AG04450 (cell line): Measurements from ENCODE around the gene COASY. TPM values are rescaled to one million over a fixed set of nuclear protein-coding genes. Genes with fewer than 3 reads are reported as not detected.
"Not testable (repeated sequence)": the region's sequence is repeated elsewhere in the genome, so short reads cannot be mapped to it uniquely, and the experiment has no call there.

Experiments
- CTCF ChIA-PET: fragments of 300-600, 350-600 bp; formaldehyde crosslinking; extraction: SDS; loops from one replicate; lab custom pipeline; 2022; ENCODE audit warnings: antibody characterized with exemption, inconsistent platforms; lab: Charles Lee
- POLR2A ChIA-PET: fragments of 350-600 bp; formaldehyde crosslinking; extraction: SDS; loops from one replicate; lab custom pipeline; 2021; ENCODE audit warnings: antibody characterized with exemption, inconsistent platforms; lab: Yijun Ruan, JAX
- DNase-seq: peaks from one replicate; pipeline ENCODE4 v3.0.0-alpha.2; 2011; ENCODE audit warnings: low read depth, low spot score
- H3K27ac ChIP-seq: one replicate; pipeline ENCODE4 v1.5.1; 2012; ENCODE audit warnings: low read depth, low read length, control low read depth
- H3K27me3 ChIP-seq: one replicate; pipeline ENCODE4 v1.6.0; 2012; ENCODE audit warnings: low read length; ENCODE audit not compliant: control insufficient read depth, insufficient read depth
- H3K4me3 ChIP-seq: 2 replicates; pipeline ENCODE4 v1.5.1; 2011; ENCODE audit warnings: mild to moderate bottlenecking, low read depth, low read length, control low read depth
- H3K9me3 ChIP-seq: 2 replicates; pipeline ENCODE4 v1.5.1; 2012; ENCODE audit warnings: low read length; ENCODE audit not compliant: control insufficient read depth, insufficient read depth
- CTCF ChIP-seq: IDR thresholded peaks from 2 replicates; pipeline ENCODE4 v1.5.1; 2011; ENCODE audit warnings: low read depth, low read length, control low read depth, inconsistent platforms
- polyA plus RNA-seq: library from polyadenylated mRNA; depleted of rRNA; stranded (reverse); fragments of >200 nt; gene quantifications from 2 replicates; pipeline ENCODE4 v1.2.3, GENCODE V29; 2011; rRNA removed

COASY gene
- polyA plus RNA-seq, 1 experiment, result 29.4 TPM

GRCh38 chr17:42609182-42609813, 47.4 kb downstream of the COASY start, which contains the start of the genes RETREG3 and TUBG1:
Gene RETREG3, minus strand, starts transcription at chr17:42609374. Its CDS starts 50 bp downstream, at chr17:42609324.
Gene TUBG1, plus strand, starts transcription at chr17:42609683. Its CDS starts 55 bp downstream, at chr17:42609738.
- ChIA-PET CTCF (interaction anchor here (0.6 to 1.9 kb wide), 5 partner anchors 11 to 304 kb away, joined by 3 to 10 read pairs (median 4); partner anchors contain the start of gene PLEKHH3), POLR2A (interaction anchor here (0.5 to 2.5 kb wide), 10 partner anchors 11 to 904 kb away, joined by 3 to 12 read pairs (median 4); partner anchors contain the start of gene PLEKHH3)
- no peak; the same call in 1 of the 2 replicates for TF ChIP-seq CTCF

GRCh38 chr17:42609814-42610801, 48.2 kb downstream of the COASY start:
- peak overlapping the region; percentile 82 for H3K27ac ChIP-seq
- not testable (repeated sequence) for DNase-seq, H3K27me3 ChIP-seq, H3K9me3 ChIP-seq
- H3K4me3 ChIP-seq, result peak overlapping the region; percentile 84
- ChIA-PET POLR2A (interaction anchor here (0.5 to 2.5 kb wide), 8 partner anchors 12 to 613 kb away, joined by 3 to 12 read pairs (median 4); partner anchors contain the start of gene PLEKHH3), CTCF (interaction anchor here (0.6 to 1.9 kb wide), 6 partner anchors 12 to 304 kb away, joined by 3 to 10 read pairs (median 4); partner anchors contain the start of gene PLEKHH3)

More at GRCh38 chr17:42609182-42609813, 47.4 kb downstream of the COASY start, which contains the start of the genes RETREG3 and TUBG1:
- H3K27me3 ChIP-seq, result no peaks in the 10 kb centered on the region
- peak within 1 kb of the TSS; percentile 82 for H3K27ac ChIP-seq
- no peaks in the 10 kb centered on the region; the same call in 1 of the 2 replicates for H3K9me3 ChIP-seq
- H3K4me3 ChIP-seq, result peak within 1 kb of the TSS; percentile 98
- DNase-seq, result peak; percentile 99

- CTCF ChIA-PET, result no interaction called here
- POLR2A ChIA-PET, result no interaction called here
- Histone ChIP-seq H3K27me3 (no peaks in the 10 kb centered on the region), H3K27ac (no peak overlapping the region), H3K4me3 (no peak overlapping the region), H3K9me3 (no peaks in the 10 kb centered on the region; the same call in 1 of the 2 replicates)
- DNase-seq, result no peak
- no peak for TF ChIP-seq CTCF
Observed at GRCh38 chr17:42612013-42612412, 50.1 kb downstream of the COASY start.

GRCh38 chr17:42613699-42614295, 51.8 kb downstream of the COASY start:
- no peak overlapping the region for H3K4me3 ChIP-seq
- ChIA-PET POLR2A (no interaction called here), CTCF (no interaction called here)
- H3K27me3 ChIP-seq, result no peaks in the 10 kb centered on the region
- H3K9me3 ChIP-seq, result no peaks in the 10 kb centered on the region; the same call in 1 of the 2 replicates
- no peak overlapping the region for H3K27ac ChIP-seq
- no peak for DNase-seq
- no peak for TF ChIP-seq CTCF

Other genes starting within 250 kb of the COASY start
- gene STAT3, start 173.7 kb upstream of the COASY start, polyA plus RNA-seq, result 77.1 and 83.4 TPM in 2 replicates
- gene CAVIN1, start 138.9 kb upstream of the COASY start, polyA plus RNA-seq, result 326 and 390 TPM in 2 replicates
- 22.3 and 30.8 TPM in 2 replicates for gene ATP6V0A1, start 103.3 kb upstream of the COASY start, polyA plus RNA-seq
- 11.9 and 17.2 TPM in 2 replicates for gene NAGLU, start 25.9 kb upstream of the COASY start, polyA plus RNA-seq
- gene HSD17B1, start 9.2 kb upstream of the COASY start, polyA plus RNA-seq, result 0.87 and 1.4 TPM in 2 replicates
- 35.4 and 38.2 TPM in 2 replicates for gene MLX, start 5.0 kb downstream of the COASY start, polyA plus RNA-seq
- gene PSMC3IP, start 15.6 kb downstream of the COASY start, polyA plus RNA-seq, result 3.0 and 5.1 TPM in 2 replicates
- gene RETREG3, start 47.2 kb downstream of the COASY start, polyA plus RNA-seq, result 27.5 and 32.7 TPM in 2 replicates
- 28.4 and 36.3 TPM in 2 replicates for gene TUBG1, start 47.5 kb downstream of the COASY start, polyA plus RNA-seq
- gene TUBG2, start 97.1 kb downstream of the COASY start, polyA plus RNA-seq, result 7.8 and 9.9 TPM in 2 replicates
- 3.6 and 4.3 TPM in 2 replicates for gene PLEKHH3, start 114.8 kb downstream of the COASY start, polyA plus RNA-seq
- gene CCR10, start 119.7 kb downstream of the COASY start, polyA plus RNA-seq, result 0.45 and 0.76 TPM in 2 replicates
- 53.7 and 62.9 TPM in 2 replicates for gene CNTNAP1, start 120.4 kb downstream of the COASY start, polyA plus RNA-seq
- 18.8 and 26.3 TPM in 2 replicates for gene EZH1, start 182.9 kb downstream of the COASY start, polyA plus RNA-seq
- gene RAMP2, start 199.1 kb downstream of the COASY start, polyA plus RNA-seq, result 1.4 and 1.7 TPM in 2 replicates
- 94.0 and 107 TPM in 2 replicates for gene VPS25, start 211.3 kb downstream of the COASY start, polyA plus RNA-seq
- gene WNK4, start 218.5 kb downstream of the COASY start, polyA plus RNA-seq, result 2.3 and 2.7 TPM in 2 replicates
- 86.7 and 96.3 TPM in 2 replicates for gene COA3, start 236.6 kb downstream of the COASY start, polyA plus RNA-seq
- gene CNTD1, start 236.7 kb downstream of the COASY start, polyA plus RNA-seq, result 0.09 and 0.14 TPM in 2 replicates